Neural cell (in vitro differentiated cells): ENCODE measurements around the gene HSD3B7. TPM values are rescaled to one million over a fixed set of nuclear protein-coding genes. Genes with fewer than 3 reads are reported as not detected.

Experiments
- H2AFZ ChIP-seq: fragments of 200-600, 300-800 bp; sonication (generic), shearing (Covaris generic); 2 replicates; pipeline ENCODE4 v1.6.0; 2014; ENCODE audit warnings: low read depth, mild to moderate bottlenecking, antibody characterized with exemption, low read length, moderate library complexity
- H3F3A ChIP-seq: fragments of 200-600 bp; shearing (Covaris generic); 2 replicates; pipeline ENCODE4 v1.6.1; 2016; ENCODE audit warnings: mild to moderate bottlenecking, moderate library complexity, mixed read lengths, antibody characterized with exemption, low read length; ENCODE audit not compliant: insufficient read depth, poor library complexity, severe bottlenecking
- H3K27ac ChIP-seq: fragments of 200-600, 300-800 bp; sonication (generic), shearing (Covaris generic); 2 replicates; pipeline ENCODE4 v1.5.1; 2014; ENCODE audit warnings: mild to moderate bottlenecking, low read length, moderate library complexity
- H3K27me3 ChIP-seq: fragments of 300-800, 200-600 bp; sonication (generic), shearing (Covaris generic); 2 replicates; pipeline ENCODE4 v1.6.0; 2014; ENCODE audit warnings: mild to moderate bottlenecking, low read depth, low read length, moderate library complexity; ENCODE audit not compliant: insufficient read depth
- H3K36me3 ChIP-seq: fragments of 300-800, 200-600 bp; sonication (generic), shearing (Covaris generic); 2 replicates; pipeline ENCODE4 v1.5.1; 2014; ENCODE audit warnings: mild to moderate bottlenecking, antibody characterized with exemption, low read length, moderate library complexity; ENCODE audit not compliant: insufficient read depth
- H3K4me2 ChIP-seq: fragments of 300-800, 200-600 bp; sonication (generic), shearing (Covaris generic); 2 replicates; pipeline ENCODE4 v1.6.0; 2014; ENCODE audit warnings: mild to moderate bottlenecking, low read length
- H3K4me3 ChIP-seq: fragments of 300-800, 200-600 bp; sonication (generic), shearing (Covaris generic); 2 replicates; pipeline ENCODE4 v1.5.1; 2014; ENCODE audit warnings: mild to moderate bottlenecking, low read length, moderate library complexity
- H3K79me2 ChIP-seq: fragments of 200-600 bp; shearing (Covaris generic); replicated peaks from 2 replicates; pipeline ENCODE4 v1.6.0; 2014; ENCODE audit warnings: mild to moderate bottlenecking, low read length, moderate library complexity; ENCODE audit not compliant: insufficient read depth
- H3K9ac ChIP-seq: fragments of 300-800, 200-600 bp; sonication (generic), shearing (Covaris generic); 2 replicates; pipeline ENCODE4 v1.6.1; 2016; ENCODE audit warnings: mild to moderate bottlenecking, low read length, mixed read lengths
- H3K9me2 ChIP-seq: fragments of 200-600 bp; shearing (Covaris generic); 2 replicates; pipeline ENCODE4 v1.6.1; 2016; ENCODE audit warnings: mild to moderate bottlenecking, low read length, mixed read lengths; ENCODE audit not compliant: insufficient read depth
- H3K9me3 ChIP-seq: fragments of 200-600, 300-800 bp; sonication (generic), shearing (Covaris generic); 2 replicates; pipeline ENCODE4 v1.6.1; 2016; ENCODE audit warnings: mild to moderate bottlenecking, mixed run types, low read length, moderate library complexity, mixed read lengths
- H4K20me1 ChIP-seq: fragments of 200-600 bp; shearing (Covaris generic); 2 replicates; pipeline ENCODE4 v1.6.1; 2016; ENCODE audit warnings: mild to moderate bottlenecking, mixed run types; ENCODE audit not compliant: insufficient read depth
- EP300 ChIP-seq: fragments of 450-650 bp; conservative IDR thresholded peaks from 2 replicates; pipeline ENCODE4 v1.6.1; 2014; ENCODE audit warnings: antibody characterized with exemption, mild to moderate bottlenecking, moderate library complexity; ENCODE audit not compliant: poor library complexity, severe bottlenecking
- EZH2 ChIP-seq: fragments of 200-600, 300-800 bp; shearing (Covaris generic), sonication (generic); IDR thresholded peaks from 2 replicates; pipeline ENCODE4 v1.6.1; 2014; ENCODE audit warnings: antibody characterized with exemption, low read length, borderline replicate concordance, mild to moderate bottlenecking; ENCODE audit not compliant: insufficient read depth, poor library complexity, severe bottlenecking
- MXI1 ChIP-seq: fragments of 450-650 bp; conservative IDR thresholded peaks from 2 replicates; pipeline ENCODE4 v1.6.1; 2014; ENCODE audit warnings: antibody characterized with exemption, mild to moderate bottlenecking; ENCODE audit not compliant: poor library complexity, severe bottlenecking
- POLR2AphosphoS5 ChIP-seq: IDR thresholded peaks from 2 replicates; pipeline ENCODE4 v1.6.1; 2012
- RAD21 ChIP-seq: fragments of 450-650 bp; conservative IDR thresholded peaks from 2 replicates; pipeline ENCODE4 v1.6.1; 2014; ENCODE audit warnings: antibody characterized with exemption, mild to moderate bottlenecking, moderate library complexity
- SMC3 ChIP-seq: fragments of 450-650 bp; conservative IDR thresholded peaks from 2 replicates; pipeline ENCODE4 v1.6.1; 2014; ENCODE audit warnings: antibody characterized with exemption, mild to moderate bottlenecking, moderate library complexity; ENCODE audit not compliant: poor library complexity
- TAF1 ChIP-seq: IDR thresholded peaks from 2 replicates; pipeline ENCODE4 v1.6.1; 2012; ENCODE audit warnings: low read depth
- polyA plus RNA-seq: library from polyadenylated mRNA; depleted of rRNA; stranded (reverse); fragments of >200 nt; gene quantifications from 2 replicates; pipeline ENCODE4 v1.2.3, GENCODE V29; 2014
- TF ChIP-seq, protein P1 (sequence below): IDR thresholded peaks from 2 replicates; pipeline ENCODE4 v1.6.1; 2012; ENCODE audit warnings: borderline replicate concordance
- TF ChIP-seq, protein P2 (sequence below): fragments of 450-650 bp; IDR thresholded peaks from 2 replicates; pipeline ENCODE4 v1.5.1; 2014; ENCODE audit warnings: antibody characterized with exemption, mild to moderate bottlenecking, moderate library complexity; ENCODE audit not compliant: poor library complexity, severe bottlenecking

Gene HSD3B7
- polyA plus RNA-seq, 1 donor from 2014 or later: 3.4 TPM

DNA sequence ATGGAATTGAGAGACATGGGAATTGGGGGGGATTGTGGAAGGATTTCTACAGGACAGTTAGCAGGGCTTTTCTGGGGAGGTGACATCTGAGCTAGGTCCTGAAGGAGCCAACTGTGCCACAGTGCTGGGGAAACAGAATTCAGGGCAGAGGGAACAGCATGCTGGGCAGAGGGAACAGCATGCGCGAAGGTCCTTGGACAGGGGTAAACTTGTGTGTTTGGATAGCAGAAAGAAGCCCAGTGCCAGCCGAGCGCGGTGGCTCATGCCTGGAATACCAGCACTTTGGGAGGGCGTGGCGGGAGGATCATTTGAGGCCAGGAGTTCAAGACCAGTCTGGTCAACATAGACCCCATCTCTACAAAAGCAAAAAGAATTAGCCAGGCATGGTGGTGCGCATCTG lies 21.6 kb downstream of the HSD3B7 start:
- Histone ChIP-seq H3K79me2 (peaks cover 14% of the 10 kb centered on the region), H3K4me3 (no peak overlapping the region), H3F3A (no peaks in the 10 kb centered on the region), H3K4me2 (no peak overlapping the region), H4K20me1 (no peaks in the 10 kb centered on the region), H3K27me3 (no peaks in the 10 kb centered on the region), H3K9me2 (no peaks in the 10 kb centered on the region), H3K9ac (no peak overlapping the region), H3K36me3 (no peaks in the 10 kb centered on the region), H3K27ac (no peak overlapping the region), H3K9me3 (no peaks in the 10 kb centered on the region), H2AFZ (no peak overlapping the region)
- TF ChIP-seq RAD21: no peak
- no peak for TF ChIP-seq EP300
- TF ChIP-seq, protein P1, sequence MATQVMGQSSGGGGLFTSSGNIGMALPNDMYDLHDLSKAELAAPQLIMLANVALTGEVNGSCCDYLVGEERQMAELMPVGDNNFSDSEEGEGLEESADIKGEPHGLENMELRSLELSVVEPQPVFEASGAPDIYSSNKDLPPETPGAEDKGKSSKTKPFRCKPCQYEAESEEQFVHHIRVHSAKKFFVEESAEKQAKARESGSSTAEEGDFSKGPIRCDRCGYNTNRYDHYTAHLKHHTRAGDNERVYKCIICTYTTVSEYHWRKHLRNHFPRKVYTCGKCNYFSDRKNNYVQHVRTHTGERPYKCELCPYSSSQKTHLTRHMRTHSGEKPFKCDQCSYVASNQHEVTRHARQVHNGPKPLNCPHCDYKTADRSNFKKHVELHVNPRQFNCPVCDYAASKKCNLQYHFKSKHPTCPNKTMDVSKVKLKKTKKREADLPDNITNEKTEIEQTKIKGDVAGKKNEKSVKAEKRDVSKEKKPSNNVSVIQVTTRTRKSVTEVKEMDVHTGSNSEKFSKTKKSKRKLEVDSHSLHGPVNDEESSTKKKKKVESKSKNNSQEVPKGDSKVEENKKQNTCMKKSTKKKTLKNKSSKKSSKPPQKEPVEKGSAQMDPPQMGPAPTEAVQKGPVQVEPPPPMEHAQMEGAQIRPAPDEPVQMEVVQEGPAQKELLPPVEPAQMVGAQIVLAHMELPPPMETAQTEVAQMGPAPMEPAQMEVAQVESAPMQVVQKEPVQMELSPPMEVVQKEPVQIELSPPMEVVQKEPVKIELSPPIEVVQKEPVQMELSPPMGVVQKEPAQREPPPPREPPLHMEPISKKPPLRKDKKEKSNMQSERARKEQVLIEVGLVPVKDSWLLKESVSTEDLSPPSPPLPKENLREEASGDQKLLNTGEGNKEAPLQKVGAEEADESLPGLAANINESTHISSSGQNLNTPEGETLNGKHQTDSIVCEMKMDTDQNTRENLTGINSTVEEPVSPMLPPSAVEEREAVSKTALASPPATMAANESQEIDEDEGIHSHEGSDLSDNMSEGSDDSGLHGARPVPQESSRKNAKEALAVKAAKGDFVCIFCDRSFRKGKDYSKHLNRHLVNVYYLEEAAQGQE: no peak
- no peak for TF ChIP-seq TAF1
- no peak for TF ChIP-seq EZH2
- TF ChIP-seq, protein P2, sequence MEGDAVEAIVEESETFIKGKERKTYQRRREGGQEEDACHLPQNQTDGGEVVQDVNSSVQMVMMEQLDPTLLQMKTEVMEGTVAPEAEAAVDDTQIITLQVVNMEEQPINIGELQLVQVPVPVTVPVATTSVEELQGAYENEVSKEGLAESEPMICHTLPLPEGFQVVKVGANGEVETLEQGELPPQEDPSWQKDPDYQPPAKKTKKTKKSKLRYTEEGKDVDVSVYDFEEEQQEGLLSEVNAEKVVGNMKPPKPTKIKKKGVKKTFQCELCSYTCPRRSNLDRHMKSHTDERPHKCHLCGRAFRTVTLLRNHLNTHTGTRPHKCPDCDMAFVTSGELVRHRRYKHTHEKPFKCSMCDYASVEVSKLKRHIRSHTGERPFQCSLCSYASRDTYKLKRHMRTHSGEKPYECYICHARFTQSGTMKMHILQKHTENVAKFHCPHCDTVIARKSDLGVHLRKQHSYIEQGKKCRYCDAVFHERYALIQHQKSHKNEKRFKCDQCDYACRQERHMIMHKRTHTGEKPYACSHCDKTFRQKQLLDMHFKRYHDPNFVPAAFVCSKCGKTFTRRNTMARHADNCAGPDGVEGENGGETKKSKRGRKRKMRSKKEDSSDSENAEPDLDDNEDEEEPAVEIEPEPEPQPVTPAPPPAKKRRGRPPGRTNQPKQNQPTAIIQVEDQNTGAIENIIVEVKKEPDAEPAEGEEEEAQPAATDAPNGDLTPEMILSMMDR: no peak
- TF ChIP-seq MXI1: no peak
- TF ChIP-seq SMC3: no peak
- TF ChIP-seq POLR2AphosphoS5: no peak

DNA sequence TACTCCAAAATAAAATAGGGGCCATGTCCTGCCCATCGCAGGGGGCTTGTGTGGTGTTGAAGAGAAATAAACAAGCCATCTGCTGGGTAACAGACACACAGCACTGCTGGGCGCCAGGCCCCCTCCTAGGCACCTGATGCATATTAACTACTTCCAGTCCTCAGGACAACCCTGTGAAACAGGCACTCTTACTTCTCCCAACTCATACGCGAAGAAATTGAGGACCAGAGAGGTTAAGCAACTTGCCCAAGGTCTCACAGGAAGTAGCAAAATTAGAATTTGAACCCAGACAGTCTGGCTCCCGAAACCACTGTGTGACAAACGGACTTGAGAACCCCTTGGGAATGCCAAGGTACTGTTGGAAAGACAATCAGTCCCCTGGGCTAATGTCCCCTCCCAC lies 22.7 kb downstream of the HSD3B7 start:
- no peaks in the 10 kb centered on the region for H3K36me3 ChIP-seq
- H3K79me2 ChIP-seq: peaks cover 14% of the 10 kb centered on the region
- no peak overlapping the region for H3K4me3 ChIP-seq
- no peaks in the 10 kb centered on the region for H3F3A ChIP-seq
- no peak overlapping the region for H2AFZ ChIP-seq
- no peak overlapping the region for H3K4me2 ChIP-seq
- TF ChIP-seq MXI1: no peak
- no peak for TF ChIP-seq RAD21
- no peak for TF ChIP-seq EZH2
- no peak for TF ChIP-seq TAF1
- TF ChIP-seq, protein P2: no peak
- TF ChIP-seq EP300: no peak
- TF ChIP-seq, protein P1: no peak
- no peak for TF ChIP-seq SMC3
- TF ChIP-seq POLR2AphosphoS5: no peak
- H3K9me3 ChIP-seq: no peaks in the 10 kb centered on the region
- H3K27me3 ChIP-seq: no peaks in the 10 kb centered on the region
- no peaks in the 10 kb centered on the region for H3K9me2 ChIP-seq
- H4K20me1 ChIP-seq: no peaks in the 10 kb centered on the region
- H3K9ac ChIP-seq: no peak overlapping the region
- no peak overlapping the region for H3K27ac ChIP-seq
